Subcutaneous adipose tissue (tissue), 4 donors: ENCODE data around the gene PITPNM3. TPM values are rescaled to one million over a fixed set of nuclear protein-coding genes. Genes with fewer than 3 reads are reported as not detected.

Experiments used
- CTCF ChIP-seq: fragments of 450-650 bp; IDR thresholded peaks from one replicate; pipeline ENCODE4 v1.5.1; 2016; ENCODE audit warnings: low read depth, mild to moderate bottlenecking, control low read depth, antibody characterized with exemption, moderate library complexity
- total RNA-seq, 4 donors: library from RNA; depleted of rRNA; stranded (reverse); fragments of >200 nt; gene quantifications; one replicate each; pipeline ENCODE4 v1.1.0, GENCODE V29; 2016

The PITPNM3 gene
- total RNA-seq, 4 donors from 2014 or later, result 0.34 to 1.9 (median 1.2) TPM

- no peak for TF ChIP-seq CTCF
Measured at GRCh38 chr17:6496640-6497441, 59.5 kb downstream of the PITPNM3 start.

GRCh38 chr17:6496116-6496481, 60.3 kb downstream of the PITPNM3 start:
- TF ChIP-seq CTCF, result no peak

GRCh38 chr17:6495450-6496115, 60.8 kb downstream of the PITPNM3 start:
- no peak for TF ChIP-seq CTCF

- TF ChIP-seq CTCF, result no peak
Measured at GRCh38 chr17:6494239-6494941, 62.0 kb downstream of the PITPNM3 start.

GRCh38 chr17:6492892-6493674, 63.3 kb downstream of the PITPNM3 start:
- TF ChIP-seq CTCF, result no peak

- no peak for TF ChIP-seq CTCF
Measured at GRCh38 chr17:6491071-6491700, 65.2 kb downstream of the PITPNM3 start.
